Uterus (tissue), 4 donors: ENCODE measurements around the gene PCDHGB1. TPM values are rescaled to one million over a fixed set of nuclear protein-coding genes. Genes with fewer than 3 reads are reported as not detected.

ENCODE experiments used
- DNase-seq, 2 donors: peaks; one replicate each; pipeline ENCODE4 v3.0.0-alpha.2; 2019 to 2020
- H3K27ac ChIP-seq, 2 donors: fragments of 200-600 bp; sonication (generic); 1 replicate in 1 of 2; 2 replicates in 1 of 2; pipeline ENCODE4 v1.5.1; 2016 to 2018
- H3K27me3 ChIP-seq, 2 donors: fragments of 200-600 bp; sonication (generic); one replicate each; pipeline ENCODE4 v1.5.1; 2018 to 2019; ENCODE audit warnings: control low read depth in 1 of 2
- H3K36me3 ChIP-seq, 2 donors: fragments of 200-600 bp; sonication (generic); one replicate each; pipeline ENCODE4 v1.5.1; 2019; ENCODE audit warnings: control low read depth in 1 of 2
- H3K4me1 ChIP-seq, 2 donors: fragments of 200-600 bp; sonication (generic); one replicate each; pipeline ENCODE4 v1.5.1; 2018 to 2019; ENCODE audit warnings: control low read depth in 1 of 2
- H3K4me3 ChIP-seq, 2 donors: fragments of 200-600 bp; sonication (generic); 1 replicate in 1 of 2; 2 replicates in 1 of 2; pipeline ENCODE4 v1.5.1; 2018 to 2019; ENCODE audit warnings: mild to moderate bottlenecking in 1 of 2
- H3K9me3 ChIP-seq, 2 donors: fragments of 200-600 bp; sonication (generic); one replicate each; pipeline ENCODE4 v1.5.1; 2019; ENCODE audit warnings: control low read depth in 1 of 2
- POLR2A ChIP-seq, 2 donors: fragments of 450-650 bp; IDR thresholded peaks; one replicate each; pipeline ENCODE4 v1.6.1; 2016; ENCODE audit warnings: antibody characterized with exemption in 2 of 2, mild to moderate bottlenecking in 1 of 2, moderate library complexity in 1 of 2
- intact Hi-C: fragments of 100-400 bp; cut with DNase I; formaldehyde crosslinking; loops from one replicate; pipeline ENCODE4 v1.15.1; 2023; ENCODE audit warnings: low total_unique reads
- total RNA-seq, 4 donors: library from RNA; depleted of rRNA in 3 of 4; stranded (reverse); fragments of >200 nt in 3 of 4; gene quantifications; one replicate each; pipeline versions ENCODE4 v1.1.0 to v1.2.4, GENCODE V29; 2014 to 2023
- donor health status: DM: yes; HTN: yes; CAD: no.

Gene PCDHGB1
- total RNA-seq, 4 donors from 2014 or later = 4.4 to 7.4 (median 6.9) TPM; not detected in 1

DNA sequence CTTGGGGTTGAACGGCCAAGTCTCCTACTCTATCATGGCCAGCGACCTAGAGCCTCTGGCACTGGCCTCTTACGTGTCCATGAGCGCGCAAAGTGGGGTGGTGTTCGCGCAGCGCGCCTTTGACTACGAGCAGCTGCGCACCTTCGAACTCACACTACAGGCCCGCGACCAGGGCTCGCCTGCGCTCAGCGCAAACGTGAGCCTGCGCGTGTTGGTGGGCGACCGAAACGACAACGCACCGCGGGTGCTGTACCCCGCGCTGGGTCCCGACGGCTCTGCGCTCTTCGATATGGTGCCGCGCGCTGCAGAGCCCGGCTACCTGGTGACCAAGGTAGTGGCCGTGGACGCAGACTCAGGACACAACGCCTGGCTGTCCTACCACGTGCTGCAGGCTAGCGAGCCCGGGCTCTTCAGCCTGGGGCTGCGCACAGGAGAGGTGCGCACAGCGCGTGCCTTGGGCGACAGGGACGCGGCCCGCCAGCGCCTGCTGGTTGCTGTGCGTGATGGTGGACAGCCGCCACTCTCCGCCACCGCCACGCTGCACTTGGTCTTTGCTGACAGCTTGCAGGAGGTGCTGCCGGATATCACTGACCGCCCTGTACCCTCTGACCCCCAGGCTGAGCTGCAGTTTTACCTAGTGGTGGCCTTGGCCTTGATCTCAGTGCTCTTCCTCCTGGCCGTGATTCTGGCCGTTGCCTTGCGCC lies 49.8 kb downstream of the PCDHGB1 start:
- Histone ChIP-seq H3K27ac (no peak overlapping the region), H3K9me3 (peaks cover 0 to 88% of the 10 kb centered on the region in 2 donors), H3K36me3 (no peaks in the 10 kb centered on the region), H3K27me3 (no peaks in the 10 kb centered on the region), H3K4me1 (no peaks in the 10 kb centered on the region), H3K4me3 (no peak overlapping the region)
- no peak for DNase-seq
- TF ChIP-seq POLR2A (IDR thresholded peaks at IDR 0.05) = no peak
- intact Hi-C loops = no loop called here

Other genes starting within 250 kb of the PCDHGB1 start
- 1 to 10 TPM; 1.0 to 6.9 (median 2.8) TPM for gene PCDHB3, start 249.6 kb upstream of the PCDHGB1 start, total RNA-seq
- 10 to 100 TPM in 1 of 4 donors, 1 to 10 TPM in 2, under 1 TPM in 1; 0.59 to 10.5 (median 6.0) TPM for gene PCDHB4, start 228.3 kb upstream of the PCDHGB1 start, total RNA-seq
- 10 to 100 TPM in 3 of 4 donors, 1 to 10 TPM in 1; 1.2 to 16.4 (median 12.6) TPM for gene PCDHB5, start 214.9 kb upstream of the PCDHGB1 start, total RNA-seq
- 1 to 10 TPM in 3 of 4 donors, under 1 TPM in 1; 0.51 to 4.2 (median 1.7) TPM for gene PCDHB6, start 200.0 kb upstream of the PCDHGB1 start, total RNA-seq
- gene PCDHB7, start 177.5 kb upstream of the PCDHGB1 start, total RNA-seq = 1 to 10 TPM in 3 of 4 donors, under 1 TPM in 1; 0.51 to 8.0 (median 5.7) TPM
- 1 to 10 TPM in 2 of 4 donors, under 1 TPM in 2; under 0.01 to 5.4 (median 2.1) TPM for gene PCDHB8, start 172.3 kb upstream of the PCDHGB1 start, total RNA-seq
- 10 to 100 TPM in 1 of 4 donors, 1 to 10 TPM in 3; 3.8 to 10.2 (median 5.0) TPM for gene PCDHB16, start 167.7 kb upstream of the PCDHGB1 start, total RNA-seq
- 1 to 10 TPM; 1.8 to 5.5 (median 4.8) TPM for gene PCDHB9, start 162.9 kb upstream of the PCDHGB1 start, total RNA-seq
- 1 to 10 TPM; 2.6 to 8.3 (median 4.7) TPM for gene PCDHB10, start 157.7 kb upstream of the PCDHGB1 start, total RNA-seq
- gene PCDHB11, start 150.5 kb upstream of the PCDHGB1 start, total RNA-seq = 1 to 10 TPM; 2.4 to 9.8 (median 6.9) TPM
- 10 to 100 TPM in 1 of 4 donors, 1 to 10 TPM in 2, under 1 TPM in 1; 0.88 to 20.5 (median 9.1) TPM for gene PCDHB12, start 141.4 kb upstream of the PCDHGB1 start, total RNA-seq
- 10 to 100 TPM in 1 of 4 donors, 1 to 10 TPM in 3; 6.2 to 26.1 (median 8.5) TPM for gene PCDHB13, start 136.2 kb upstream of the PCDHGB1 start, total RNA-seq
- 10 to 100 TPM in 2 of 4 donors, 1 to 10 TPM in 2; 3.6 to 14.7 (median 9.3) TPM for gene PCDHB14, start 126.8 kb upstream of the PCDHGB1 start, total RNA-seq
- 10 to 100 TPM in 3 of 4 donors, 1 to 10 TPM in 1; 5.0 to 17.8 (median 12.1) TPM for gene PCDHB15, start 104.7 kb upstream of the PCDHGB1 start, total RNA-seq
- gene SLC25A2, start 46.0 kb upstream of the PCDHGB1 start, total RNA-seq = 1 to 10 TPM in 2 of 4 donors, under 1 TPM in 1, not detected in 1; 0.28 to 2.4 (median 2.3) TPM
- 100 to 1,000 TPM in 2 of 4 donors, 10 to 100 TPM in 2; 76.1 to 121 (median 98.0) TPM for gene TAF7, start 29.3 kb upstream of the PCDHGB1 start, total RNA-seq
- 1 to 10 TPM in 2 of 4 donors, under 1 TPM in 2; under 0.01 to 3.3 (median 1.5) TPM for gene PCDHGA1, start 19.6 kb upstream of the PCDHGB1 start, total RNA-seq
- 10 to 100 TPM in 2 of 4 donors, 1 to 10 TPM in 2; 3.2 to 11.6 (median 9.3) TPM for gene PCDHGA2, start 11.3 kb upstream of the PCDHGB1 start, total RNA-seq
- 1 to 10 TPM in 3 of 4 donors, under 1 TPM in 1; 0.51 to 8.2 (median 5.6) TPM for gene PCDHGA3, start 6.3 kb upstream of the PCDHGB1 start, total RNA-seq
- gene PCDHGA4, start 4.9 kb downstream of the PCDHGB1 start, total RNA-seq = 10 to 100 TPM in 1 of 4 donors, 1 to 10 TPM in 2, under 1 TPM in 1; 0.59 to 16.1 (median 8.7) TPM
- 10 to 100 TPM in 2 of 4 donors, 1 to 10 TPM in 1, under 1 TPM in 1; 0.59 to 17.9 (median 8.7) TPM for gene PCDHGB2, start 9.9 kb downstream of the PCDHGB1 start, total RNA-seq
- gene PCDHGA5, start 14.1 kb downstream of the PCDHGB1 start, total RNA-seq = 10 to 100 TPM in 3 of 4 donors, 1 to 10 TPM in 1; 1.8 to 11.5 (median 11.2) TPM
- 10 to 100 TPM in 2 of 4 donors, 1 to 10 TPM in 1, under 1 TPM in 1; 0.59 to 14.1 (median 8.1) TPM for gene PCDHGB3, start 20.1 kb downstream of the PCDHGB1 start, total RNA-seq
- gene PCDHGA6, start 23.8 kb downstream of the PCDHGB1 start, total RNA-seq = 10 to 100 TPM in 3 of 4 donors, 1 to 10 TPM in 1; 4.4 to 16.6 (median 14.3) TPM
- gene PCDHGA7, start 32.6 kb downstream of the PCDHGB1 start, total RNA-seq = 10 to 100 TPM in 3 of 4 donors, 1 to 10 TPM in 1; 10.0 to 14.1 (median 11.8) TPM
- 10 to 100 TPM in 3 of 4 donors, 1 to 10 TPM in 1; 8.2 to 17.1 (median 14.9) TPM for gene PCDHGB4, start 37.6 kb downstream of the PCDHGB1 start, total RNA-seq
- 1 to 10 TPM in 3 of 4 donors, under 1 TPM in 1; 0.59 to 9.0 (median 5.1) TPM for gene PCDHGA8, start 42.5 kb downstream of the PCDHGB1 start, total RNA-seq
- 10 to 100 TPM in 3 of 4 donors, 1 to 10 TPM in 1; 10.0 to 33.6 (median 20.6) TPM for gene PCDHGB5, start 47.8 kb downstream of the PCDHGB1 start, total RNA-seq
- gene PCDHGA9, start 52.7 kb downstream of the PCDHGB1 start, total RNA-seq = 10 to 100 TPM; 11.8 to 18.7 (median 16.7) TPM
- gene PCDHGB6, start 57.9 kb downstream of the PCDHGB1 start, total RNA-seq = 10 to 100 TPM in 2 of 4 donors, 1 to 10 TPM in 2; 3.1 to 21.1 (median 11.5) TPM
- gene PCDHGA10, start 62.9 kb downstream of the PCDHGB1 start, total RNA-seq = 10 to 100 TPM in 1 of 4 donors, 1 to 10 TPM in 3; 2.4 to 11.2 (median 6.6) TPM
- 10 to 100 TPM in 3 of 4 donors, 1 to 10 TPM in 1; 7.1 to 27.6 (median 18.1) TPM for gene PCDHGB7, start 67.6 kb downstream of the PCDHGB1 start, total RNA-seq
- gene PCDHGA11, start 71.0 kb downstream of the PCDHGB1 start, total RNA-seq = 10 to 100 TPM in 3 of 4 donors, 1 to 10 TPM in 1; 9.4 to 13.2 (median 12.0) TPM
- gene PCDHGA12, start 80.4 kb downstream of the PCDHGB1 start, total RNA-seq = 10 to 100 TPM in 3 of 4 donors, 1 to 10 TPM in 1; 2.9 to 22.0 (median 14.5) TPM
- gene PCDHGC3, start 125.9 kb downstream of the PCDHGB1 start, total RNA-seq = 100 to 1,000 TPM in 3 of 4 donors, 10 to 100 TPM in 1; 25.9 to 146 (median 123) TPM
- 1 to 10 TPM; 2.9 to 8.0 (median 6.7) TPM for gene PCDHGC4, start 134.9 kb downstream of the PCDHGB1 start, total RNA-seq
- 1 to 10 TPM in 3 of 4 donors, under 1 TPM in 1; under 0.01 to 7.5 (median 3.4) TPM for gene PCDHGC5, start 139.0 kb downstream of the PCDHGB1 start, total RNA-seq